HG03520 (cell line): ENCODE results near the gene PRKAG2.

Source experiments
- ATAC-seq: cut with Tn5 transposase; IDR thresholded peaks from one replicate; pipeline ENCODE4 v1.9.1; 2021; ENCODE audit warnings: mild to moderate bottlenecking, moderate library complexity; ENCODE audit not compliant: unreplicated experiment

PRKAG2 gene

GRCh38 chr7:151732292-151732691 is 144.6 kb downstream of the PRKAG2 start:
- no peak for ATAC-seq

DNA sequence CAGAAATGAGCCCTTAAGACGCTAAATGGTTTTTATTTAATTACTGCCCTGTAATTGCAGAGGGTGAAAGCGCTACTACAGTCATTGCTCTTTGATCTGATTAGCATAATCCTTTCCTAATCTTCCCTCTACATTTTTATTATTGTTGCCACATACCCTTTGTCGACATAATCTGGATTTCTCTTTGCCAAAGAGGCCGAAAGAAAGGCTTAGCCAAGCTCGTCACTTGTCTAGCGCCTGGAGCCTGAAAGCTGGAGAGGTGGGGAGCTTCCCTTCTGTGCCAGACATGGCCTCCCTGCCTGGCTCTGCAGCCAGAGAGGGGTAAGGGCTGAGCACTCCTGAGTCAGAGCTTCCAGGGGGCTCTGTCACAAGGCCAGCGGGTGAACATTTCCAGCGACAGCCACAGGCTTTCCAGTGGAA is 145.9 kb downstream of the PRKAG2 start:
- ATAC-seq: no peak

- ATAC-seq: no peak
These were observed 146.3 kb downstream of the PRKAG2 start for GRCh38 chr7:151730591-151730990.

GRCh38 chr7:151729521-151729921 is 147.4 kb downstream of the PRKAG2 start:
- no peak for ATAC-seq

DNA sequence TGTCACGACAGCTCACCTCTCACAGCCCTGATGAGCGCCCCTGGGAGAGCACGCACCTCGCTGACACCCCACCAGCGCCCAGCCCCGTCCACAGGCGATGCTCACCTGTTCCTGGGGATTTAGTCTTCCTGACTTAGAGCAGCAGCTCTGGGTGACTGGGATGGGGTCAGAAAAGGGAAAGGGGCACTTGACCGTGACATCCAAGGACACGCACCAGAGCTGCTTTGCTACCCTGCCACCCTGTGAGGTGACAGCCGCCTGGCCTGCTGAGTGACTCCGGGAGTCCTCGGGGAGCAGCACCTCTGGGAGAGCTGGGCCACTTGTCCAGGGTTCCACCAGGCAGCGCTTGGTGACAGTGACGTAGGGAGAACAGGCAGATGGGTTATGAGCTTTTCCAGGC is 148.2 kb downstream of the PRKAG2 start:
- no peak for ATAC-seq

DNA sequence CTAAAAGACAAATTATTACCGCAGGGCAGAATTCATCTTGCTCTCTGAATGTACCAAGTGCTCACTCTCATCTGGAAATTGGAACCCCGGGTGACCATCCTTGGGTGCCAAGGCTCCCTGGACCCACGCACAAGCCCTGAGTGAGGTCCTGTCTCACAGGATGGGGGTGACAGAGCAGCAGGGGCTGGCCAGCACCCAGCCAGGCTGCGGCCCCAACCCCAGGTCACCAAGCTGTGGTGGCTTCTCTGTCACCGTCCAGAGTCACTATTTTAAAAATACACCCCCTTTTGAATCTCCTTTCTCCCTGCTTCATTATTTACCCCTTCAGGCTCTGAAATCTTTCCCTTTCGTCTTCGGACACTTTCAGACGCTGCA is 148.6 kb downstream of the PRKAG2 start:
- no peak for ATAC-seq

GRCh38 chr7:151727579-151728285 is 149.2 kb downstream of the PRKAG2 start:
- ATAC-seq: no peak

GRCh38 chr7:151726652-151727578 is 150.0 kb downstream of the PRKAG2 start:
- no peak for ATAC-seq

GRCh38 chr7:151725844-151726651 is 150.9 kb downstream of the PRKAG2 start:
- ATAC-seq: no peak

GRCh38 chr7:151724920-151725584 is 151.9 kb downstream of the PRKAG2 start:
- no peak for ATAC-seq

DNA sequence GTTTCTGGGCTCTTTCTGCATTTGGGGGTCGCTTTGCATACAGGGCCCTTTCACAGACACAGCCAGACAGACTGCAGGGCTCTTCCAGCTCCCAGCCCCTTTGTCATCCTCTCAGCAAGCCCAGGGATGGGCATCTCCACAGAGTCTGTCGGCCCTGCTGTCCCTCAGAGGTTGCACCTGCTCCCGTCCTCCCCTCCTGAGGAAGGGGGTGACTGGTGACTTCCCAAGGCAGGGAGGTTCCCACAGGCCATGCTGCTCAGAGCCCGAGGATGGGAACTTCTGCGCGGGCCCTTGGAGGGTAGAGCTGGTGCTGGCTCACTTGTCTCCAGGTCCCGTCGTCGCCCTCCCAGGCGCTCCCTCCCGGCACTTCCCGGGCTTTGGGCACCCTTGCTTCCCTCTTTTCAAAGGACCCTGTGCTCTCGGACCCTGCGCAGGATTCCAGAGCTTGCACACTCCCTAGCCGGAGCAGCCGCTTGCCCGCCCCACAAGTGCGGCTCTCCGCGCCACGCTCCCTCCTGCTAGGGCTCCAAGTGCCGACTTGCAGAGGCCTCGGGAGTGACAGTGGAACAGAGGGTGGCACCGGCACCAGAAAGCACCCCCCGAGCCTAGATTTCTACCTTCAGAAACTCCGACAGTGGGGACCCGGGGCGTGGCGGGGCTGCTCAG is 152.5 kb downstream of the PRKAG2 start:
- no peak for ATAC-seq

DNA sequence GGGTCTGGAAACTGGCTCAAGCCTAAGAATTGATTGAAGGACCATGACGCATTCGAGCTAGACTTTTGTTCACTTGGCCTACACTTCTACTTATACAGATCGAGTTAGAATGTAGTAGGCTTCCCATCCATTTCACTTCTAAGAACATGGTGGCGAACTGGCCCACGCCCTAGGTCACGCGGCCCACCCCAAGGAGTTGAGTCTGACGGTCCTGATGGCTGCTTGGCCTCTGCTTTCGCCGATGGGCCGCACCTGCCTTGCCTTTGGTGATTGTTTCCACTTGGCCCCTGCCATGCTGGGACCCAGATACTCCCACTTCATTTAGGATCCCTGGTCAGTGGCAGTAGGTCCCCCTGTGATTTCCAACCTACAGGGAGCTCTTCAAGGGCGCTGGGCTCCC is 153.6 kb downstream of the PRKAG2 start:
- ATAC-seq: no peak

GRCh38 chr7:151722533-151722932 is 154.4 kb downstream of the PRKAG2 start:
- ATAC-seq: no peak

- ATAC-seq: no peak
These were observed 155.2 kb downstream of the PRKAG2 start for GRCh38 chr7:151721694-151722093.

DNA sequence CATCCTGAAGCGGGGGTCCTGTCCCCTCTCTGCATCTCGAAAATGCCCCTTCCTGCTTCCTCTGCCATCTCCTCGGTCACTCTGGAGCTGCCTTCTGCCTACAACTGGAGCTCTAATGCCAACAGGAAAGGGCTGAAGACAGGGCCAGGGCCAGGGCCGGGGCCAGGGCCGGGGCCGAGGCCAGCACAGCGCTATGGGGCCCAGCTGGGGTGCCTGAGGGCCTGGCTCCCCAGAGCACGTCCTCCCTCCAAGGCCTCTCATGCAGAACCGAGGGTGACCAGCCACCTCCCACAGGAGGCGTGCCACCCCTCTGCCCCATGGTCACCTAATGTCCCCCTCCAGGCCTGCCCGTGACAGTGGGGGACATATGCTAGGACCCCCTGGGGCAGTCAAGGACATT is 155.7 kb downstream of the PRKAG2 start:
- ATAC-seq: no peak

DNA sequence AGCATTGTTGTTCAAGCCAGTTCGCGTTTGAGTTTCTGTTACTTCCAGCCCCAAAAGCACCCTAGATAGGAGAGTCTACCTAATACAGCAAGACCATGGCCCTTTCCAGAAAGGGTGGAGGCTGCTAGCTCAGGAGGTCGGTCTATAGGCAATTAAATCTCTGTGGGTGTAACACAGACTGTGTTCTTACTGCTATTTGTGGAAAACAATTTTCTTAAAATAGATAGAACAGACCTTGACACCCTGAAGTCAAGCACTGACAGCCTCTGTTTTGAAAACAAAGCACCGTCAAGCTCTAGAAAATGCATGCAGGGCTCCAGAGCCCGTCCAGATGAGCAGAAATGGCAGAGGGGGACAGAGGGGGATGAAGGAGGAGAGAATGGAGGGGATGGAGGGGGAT is 156.6 kb downstream of the PRKAG2 start:
- ATAC-seq: no peak

GRCh38 chr7:151719897-151720242 is 157.0 kb downstream of the PRKAG2 start:
- no peak for ATAC-seq

DNA sequence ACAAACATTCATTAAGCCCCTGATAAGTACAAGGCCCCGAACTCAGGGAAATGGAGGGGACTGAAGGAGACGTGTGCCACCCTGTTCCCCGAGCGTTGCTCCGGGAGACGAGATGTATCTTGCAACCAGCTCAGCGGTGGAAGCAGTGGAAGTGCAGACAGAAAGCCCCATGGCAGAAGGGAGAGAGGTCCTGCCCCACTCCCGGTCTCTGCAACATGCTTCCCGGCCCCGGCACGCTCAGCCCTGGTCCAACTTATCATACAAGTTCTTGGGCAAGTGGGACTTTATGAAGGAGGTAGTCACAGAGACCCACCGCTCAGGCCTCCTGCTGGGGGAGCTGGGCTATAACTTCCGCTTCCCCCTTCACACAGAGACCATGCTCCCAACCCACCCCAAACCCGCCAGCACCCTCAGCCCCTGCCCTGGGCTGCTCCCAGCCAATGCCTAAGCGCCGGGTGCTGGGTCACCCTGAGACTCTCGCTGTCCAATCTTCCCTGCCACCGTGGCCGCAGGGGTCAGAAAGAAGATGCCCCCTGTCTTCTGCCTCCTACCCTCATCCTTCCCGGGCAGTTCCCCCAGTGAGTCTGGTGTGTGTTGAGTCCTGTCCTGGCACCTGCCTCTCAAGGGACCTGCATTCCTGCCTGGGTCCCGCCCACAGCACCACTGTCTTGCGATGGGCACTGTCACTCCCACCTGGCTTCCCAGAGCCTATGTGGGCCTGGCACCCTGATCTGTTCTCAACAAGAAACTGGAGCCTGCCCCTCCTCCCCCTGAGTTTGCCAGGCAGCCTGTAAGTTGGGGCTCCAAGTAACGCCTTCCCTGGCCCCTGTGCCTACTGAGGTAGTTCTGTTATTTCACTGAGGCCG is 157.7 kb downstream of the PRKAG2 start:
- no peak for ATAC-seq

GRCh38 chr7:151717918-151718317 is 159.0 kb downstream of the PRKAG2 start:
- no peak for ATAC-seq
